A673 (cell line): ENCODE results near the gene SSR4.

Experiments used
- EZH2 ChIP-seq: fragments of 200-600 bp; sonication (generic); IDR thresholded peaks from 2 replicates; pipeline ENCODE4 v1.6.1; 2017; ENCODE audit warnings: borderline replicate concordance, low read depth, mild to moderate bottlenecking, mixed read lengths, antibody characterized with exemption, low read length; ENCODE audit not compliant: poor library complexity, severe bottlenecking
- TF ChIP-seq, protein P1 (sequence below): fragments of 300-800, 200-600 bp; sonication (generic); conservative IDR thresholded peaks from 2 replicates; pipeline ENCODE4 v1.5.1; 2017; ENCODE audit warnings: low read depth, mild to moderate bottlenecking, antibody characterized with exemption, low read length, moderate library complexity, mixed read lengths

GRCh38 chrX:153763298-153763932 lies 31.1 kb upstream of the SSR4 start:
- TF ChIP-seq, protein P1, sequence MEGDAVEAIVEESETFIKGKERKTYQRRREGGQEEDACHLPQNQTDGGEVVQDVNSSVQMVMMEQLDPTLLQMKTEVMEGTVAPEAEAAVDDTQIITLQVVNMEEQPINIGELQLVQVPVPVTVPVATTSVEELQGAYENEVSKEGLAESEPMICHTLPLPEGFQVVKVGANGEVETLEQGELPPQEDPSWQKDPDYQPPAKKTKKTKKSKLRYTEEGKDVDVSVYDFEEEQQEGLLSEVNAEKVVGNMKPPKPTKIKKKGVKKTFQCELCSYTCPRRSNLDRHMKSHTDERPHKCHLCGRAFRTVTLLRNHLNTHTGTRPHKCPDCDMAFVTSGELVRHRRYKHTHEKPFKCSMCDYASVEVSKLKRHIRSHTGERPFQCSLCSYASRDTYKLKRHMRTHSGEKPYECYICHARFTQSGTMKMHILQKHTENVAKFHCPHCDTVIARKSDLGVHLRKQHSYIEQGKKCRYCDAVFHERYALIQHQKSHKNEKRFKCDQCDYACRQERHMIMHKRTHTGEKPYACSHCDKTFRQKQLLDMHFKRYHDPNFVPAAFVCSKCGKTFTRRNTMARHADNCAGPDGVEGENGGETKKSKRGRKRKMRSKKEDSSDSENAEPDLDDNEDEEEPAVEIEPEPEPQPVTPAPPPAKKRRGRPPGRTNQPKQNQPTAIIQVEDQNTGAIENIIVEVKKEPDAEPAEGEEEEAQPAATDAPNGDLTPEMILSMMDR = no peak
- TF ChIP-seq EZH2 = no peak
